H1 (cell line): ENCODE measurements around the gene NUMB. TPM values are rescaled to one million over a fixed set of nuclear protein-coding genes. Genes with fewer than 3 reads are reported as not detected.
"Not testable (repeated sequence)": the region's sequence is repeated elsewhere in the genome, so short reads cannot be mapped to it uniquely, and the experiment has no call there.

Experiments used
- CTCF ChIA-PET: fragments of 300-600 bp; sonication (Branson Sonifier 250); formaldehyde crosslinking; loops from one replicate; lab custom pipeline; 2021; ENCODE audit not compliant: partially characterized antibody; lab: Charles Lee
- POLR2A ChIA-PET: fragments of 300-600 bp; sonication (Branson Sonifier 250); formaldehyde crosslinking; loops from one replicate; lab custom pipeline; 2021; ENCODE audit warnings: inconsistent platforms; ENCODE audit not compliant: partially characterized antibody; lab: Charles Lee
- DNase-seq, 2 experiments: peaks; one replicate each; pipeline versions ENCODE4 v3.0.0 to v3.0.0-alpha.2; 2010 to 2022; ENCODE audit warnings: low spot score in 2 of 2, low read depth in 1 of 2, mixed read lengths in 1 of 2
- FAIRE-seq: peaks from 2 replicates; lab custom pipeline; 2011; peaks lifted over from hg19 to GRCh38; lab: Jason Lieb, UNC
- H2AFZ ChIP-seq: 2 replicates; pipeline ENCODE4 v1.8.1; 2012; ENCODE audit warnings: low read length, inconsistent platforms
- H2AK5ac ChIP-seq: 2 replicates; pipeline ENCODE4 v1.6.1; 2013; ENCODE audit warnings: low read depth, low read length
- H2BK120ac ChIP-seq: replicated peaks from 2 replicates; pipeline ENCODE3; 2013; ENCODE audit warnings: low read depth, low read length, inconsistent platforms
- H2BK12ac ChIP-seq: 2 replicates; pipeline ENCODE4 v1.6.1; 2013; ENCODE audit warnings: low read depth, low read length
- H2BK15ac ChIP-seq: 2 replicates; pipeline ENCODE4 v1.6.1; 2013; ENCODE audit warnings: low read length
- H2BK20ac ChIP-seq: 2 replicates; pipeline ENCODE4 v1.6.1; 2013; ENCODE audit warnings: low read length
- H2BK5ac ChIP-seq: 2 replicates; pipeline ENCODE4 v1.6.1; 2013; ENCODE audit warnings: low read depth, low read length
- H3K14ac ChIP-seq: 2 replicates; pipeline ENCODE4 v1.6.1; 2013; ENCODE audit warnings: inconsistent platforms; ENCODE audit not compliant: insufficient read length
- H3K18ac ChIP-seq: 2 replicates; pipeline ENCODE4 v1.6.1; 2013; ENCODE audit warnings: low read length; ENCODE audit errors: extremely low read depth
- H3K23ac ChIP-seq: 2 replicates; pipeline ENCODE4 v1.6.1; 2013; ENCODE audit warnings: inconsistent platforms; ENCODE audit not compliant: insufficient read length
- H3K23me2 ChIP-seq: 2 replicates; pipeline ENCODE4 v1.6.1; 2013; ENCODE audit warnings: low read depth, low read length
- H3K27ac ChIP-seq: 2 replicates; pipeline ENCODE4 v1.6.1; 2011; ENCODE audit warnings: low read depth, low read length, inconsistent platforms
- H3K27me3 ChIP-seq, 4 experiments: replicated peaks in 1 of 4; 1 replicate in 1 of 4; 2 replicates in 3 of 4; pipeline versions ENCODE4 v1.6.1 to v1.8.1; 2011 to 2013; ENCODE audit warnings: low read length in 3 of 4, mild to moderate bottlenecking in 3 of 4, inconsistent platforms in 2 of 4, mixed read lengths in 2 of 4, moderate library complexity in 1 of 4; ENCODE audit not compliant: control insufficient read depth in 3 of 4, insufficient read depth in 3 of 4; ENCODE audit errors: extremely low read depth in 1 of 4
- H3K36me3 ChIP-seq, 4 experiments: 2 replicates each; pipeline versions ENCODE4 v1.6.1 to v1.8.1; 2011 to 2013; ENCODE audit warnings: mild to moderate bottlenecking in 4 of 4, low read length in 3 of 4, moderate library complexity in 2 of 4, control low read depth in 1 of 4, inconsistent platforms in 1 of 4; ENCODE audit not compliant: insufficient read depth in 4 of 4, control insufficient read depth in 2 of 4
- H3K4ac ChIP-seq: replicated peaks from 2 replicates; pipeline ENCODE3; 2013; ENCODE audit warnings: low read length, low read depth, mixed read lengths, inconsistent platforms; ENCODE audit not compliant: insufficient read length
- H3K4me1 ChIP-seq, 4 experiments: replicated peaks in 1 of 4; 1 replicate in 1 of 4; 2 replicates in 3 of 4; pipeline versions ENCODE4 v1.6.1 to v1.8.1; 2011 to 2013; ENCODE audit warnings: low read length in 3 of 4, inconsistent platforms in 2 of 4, mixed read lengths in 1 of 4; ENCODE audit not compliant: insufficient read depth in 4 of 4, control insufficient read depth in 3 of 4
- H3K4me2 ChIP-seq, 2 experiments: 2 replicates each; pipeline versions ENCODE4 v1.6.1 to v1.8.1; 2011 to 2013; ENCODE audit warnings: low read depth in 2 of 2, low read length in 2 of 2, control low read depth in 1 of 2, inconsistent platforms in 1 of 2, mild to moderate bottlenecking in 1 of 2; ENCODE audit not compliant: insufficient read depth in 1 of 2
- H3K4me3 ChIP-seq, 4 experiments: fragments of 200-600, 300-600 bp in 1 of 4; sonication (generic), shearing (Covaris generic), sonication (Bioruptor Twin) in 1 of 4; 2 replicates each; pipeline versions ENCODE4 v1.5.1 to v1.8.1; 2011 to 2016; ENCODE audit warnings: low read length in 4 of 4, low read depth in 3 of 4, control low read depth in 2 of 4, inconsistent platforms in 2 of 4, mild to moderate bottlenecking in 2 of 4, mixed read lengths in 1 of 4, moderate library complexity in 1 of 4; ENCODE audit not compliant: insufficient read depth in 2 of 4; ENCODE audit errors: extremely low read depth in 1 of 4
- H3K56ac ChIP-seq: replicated peaks from 2 replicates; pipeline ENCODE3; 2013; ENCODE audit warnings: low read depth, mild to moderate bottlenecking, mixed read lengths, low read length, inconsistent platforms; ENCODE audit not compliant: insufficient read length
- H3K79me1 ChIP-seq: 2 replicates; pipeline ENCODE4 v1.6.1; 2013; ENCODE audit warnings: low read depth, low read length, control low read depth
- H3K79me2 ChIP-seq, 2 experiments: 2 replicates each; pipeline versions ENCODE4 v1.6.1 to v1.8.1; 2012 to 2013; ENCODE audit warnings: low read length in 2 of 2, mild to moderate bottlenecking in 2 of 2, inconsistent platforms in 1 of 2; ENCODE audit not compliant: insufficient read depth in 2 of 2, control insufficient read depth in 1 of 2
- H3K9ac ChIP-seq, 4 experiments: replicated peaks in 1 of 4; 1 replicate in 1 of 4; 2 replicates in 3 of 4; pipeline versions ENCODE4 v1.6.1 to v1.8.1; 2011 to 2013; ENCODE audit warnings: low read depth in 3 of 4, low read length in 3 of 4, control low read depth in 2 of 4, mild to moderate bottlenecking in 2 of 4, moderate library complexity in 2 of 4, inconsistent platforms in 1 of 4; ENCODE audit errors: extremely low read depth in 1 of 4
- H3K9me3 ChIP-seq, 2 experiments: 2 replicates each; pipeline versions ENCODE4 v1.6.1 to v1.8.1; 2012 to 2013; ENCODE audit warnings: mild to moderate bottlenecking in 2 of 2, moderate library complexity in 2 of 2, control low read depth in 1 of 2, inconsistent platforms in 1 of 2, low read depth in 1 of 2, low read length in 1 of 2, mixed read lengths in 1 of 2; ENCODE audit not compliant: insufficient read depth in 2 of 2
- H4K20me1 ChIP-seq, 2 experiments: replicated peaks in 1 of 2; 2 replicates each; pipeline versions ENCODE3 to v1.8.1; 2011 to 2013; ENCODE audit warnings: inconsistent platforms in 2 of 2, low read length in 2 of 2, mild to moderate bottlenecking in 1 of 2; ENCODE audit not compliant: insufficient read depth in 2 of 2, control insufficient read depth in 1 of 2
- H4K5ac ChIP-seq: 2 replicates; pipeline ENCODE4 v1.6.1; 2013; ENCODE audit warnings: low read length, low read depth, mixed read lengths, inconsistent platforms; ENCODE audit not compliant: insufficient read length
- H4K8ac ChIP-seq: 2 replicates; pipeline ENCODE4 v1.8.0; 2013; ENCODE audit warnings: mild to moderate bottlenecking, moderate library complexity, low read length, inconsistent platforms; ENCODE audit not compliant: insufficient read depth; ENCODE audit errors: extremely low read depth
- H4K91ac ChIP-seq: replicated peaks from 2 replicates; pipeline ENCODE3; 2013; ENCODE audit warnings: low read length, mixed read lengths, inconsistent platforms; ENCODE audit not compliant: insufficient read length
- ATF3 ChIP-seq: IDR thresholded peaks from 2 replicates; pipeline ENCODE4 v1.6.1; 2011; ENCODE audit warnings: low read depth, mild to moderate bottlenecking, low read length; ENCODE audit not compliant: insufficient read depth
- CTBP2 ChIP-seq: IDR thresholded peaks from 2 replicates; pipeline ENCODE4 v1.7.0; 2011; ENCODE audit warnings: borderline replicate concordance, mild to moderate bottlenecking, moderate library complexity, mixed read lengths, low read length; ENCODE audit not compliant: insufficient read depth, insufficient read length
- JUND ChIP-seq: IDR thresholded peaks from 2 replicates; pipeline ENCODE4 v1.6.1; 2011; ENCODE audit warnings: mild to moderate bottlenecking, improper control_type of control experiment, low read length
- RBBP5 ChIP-seq: IDR thresholded peaks from 2 replicates; pipeline ENCODE4 v1.7.1; 2012; ENCODE audit warnings: low read depth, mild to moderate bottlenecking, inconsistent platforms, low read length, moderate library complexity, borderline replicate concordance
- SP4 ChIP-seq: IDR thresholded peaks from 2 replicates; pipeline ENCODE4 v1.6.1; 2012; ENCODE audit warnings: low read length, inconsistent platforms
- WGBS, 2 experiments: shearing (Covaris generic) in 1 of 2; methylation state at CpG; one replicate each; pipeline versions ENCODE4 v1.1.6 to v1.1.7; 2013 to 2015; ENCODE audit warnings: low lambda C conversion rate in 2 of 2, mixed read lengths in 2 of 2, inconsistent platforms in 1 of 2, low coverage in 1 of 2, missing lambda C conversion rate in 1 of 2; ENCODE audit not compliant: insufficient replicate concordance in 2 of 2, insufficient coverage in 1 of 2, insufficient read length in 1 of 2; ENCODE audit errors: extremely low coverage in 1 of 2, missing lambda C conversion rate in 1 of 2; 5-methylcytosine and 5-hydroxymethylcytosine counted together
- polyA plus RNA-seq, 7 experiments: library from polyadenylated mRNA; depleted of rRNA in 3 of 7; stranded (reverse) in 5 of 7; unstranded in 2 of 7; fragments of >200 nt in 5 of 7; fragments of 200-250 nt in 2 of 7; gene quantifications; 1 replicate in 5 of 7; 2 replicates in 1 of 7; 4 replicates in 1 of 7; pipeline versions ENCODE4 v1.2.1 to v1.2.3, GENCODE V29; 2011 to 2013; ENCODE audit warnings: missing spikeins in 2 of 7, mixed read lengths in 2 of 7
- total RNA-seq: library from RNA; stranded (reverse); fragmentation: NEBNext Ultra II Directional; extraction: Animal tissue kit (Norgen Biotek cat#: 25700); gene quantifications from 2 replicates; pipeline ENCODE4 v1.2.1, GENCODE V29; 2021
- TF ChIP-seq, protein P1 (sequence below): IDR thresholded peaks from 2 replicates; pipeline ENCODE4 v1.6.1; 2012; ENCODE audit warnings: inconsistent platforms

NUMB gene
- total and polyA plus RNA-seq, 2 of the 8 experiments (the other 6 are each of a cell fraction or from before 2014, with no cell fraction given), result 54.3 to 78.1 TPM

GRCh38 chr14:73392329-73393257 is 65.8 kb downstream of the NUMB start (continued):
- no peak for TF ChIP-seq ATF3
- TF ChIP-seq RBBP5, result no peak
- TF ChIP-seq, protein P1, sequence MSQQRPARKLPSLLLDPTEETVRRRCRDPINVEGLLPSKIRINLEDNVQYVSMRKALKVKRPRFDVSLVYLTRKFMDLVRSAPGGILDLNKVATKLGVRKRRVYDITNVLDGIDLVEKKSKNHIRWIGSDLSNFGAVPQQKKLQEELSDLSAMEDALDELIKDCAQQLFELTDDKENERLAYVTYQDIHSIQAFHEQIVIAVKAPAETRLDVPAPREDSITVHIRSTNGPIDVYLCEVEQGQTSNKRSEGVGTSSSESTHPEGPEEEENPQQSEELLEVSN, result no peak
- TF ChIP-seq SP4, result no peak
- no peak for TF ChIP-seq JUND
- TF ChIP-seq CTBP2, result no peak

DNA sequence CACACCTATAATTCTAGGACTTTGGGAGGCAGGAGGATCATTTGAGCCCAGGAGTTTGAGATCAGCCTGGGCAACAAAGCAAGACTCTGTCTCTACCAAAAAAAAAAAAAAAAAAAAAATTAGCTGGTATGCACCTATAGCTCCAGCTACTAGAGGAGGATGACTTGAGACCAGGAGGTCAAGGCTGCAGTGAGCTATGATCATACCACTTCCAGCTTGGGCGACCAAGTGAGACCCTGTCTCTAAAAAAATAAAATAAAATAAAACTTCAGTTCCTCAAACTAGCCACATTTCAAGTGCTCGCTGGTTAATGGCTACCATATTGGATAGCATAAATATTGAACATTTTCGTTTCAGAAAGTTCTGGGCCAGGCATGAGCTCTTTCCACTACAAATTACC is 70.5 kb downstream of the NUMB start:
- H3K4ac ChIP-seq, H3K4me2 ChIP-seq, H2BK5ac ChIP-seq, H3K27ac ChIP-seq, H4K91ac ChIP-seq, H3K79me2 ChIP-seq, H3K27me3 ChIP-seq, H4K20me1 ChIP-seq, H3K23ac ChIP-seq, H3K23me2 ChIP-seq, FAIRE-seq, H2BK120ac ChIP-seq, H2AFZ ChIP-seq, H3K56ac ChIP-seq, H3K9ac ChIP-seq, H4K5ac ChIP-seq, H3K4me1 ChIP-seq, H3K36me3 ChIP-seq, H3K14ac ChIP-seq, DNase-seq, H3K79me1 ChIP-seq, H3K9me3 ChIP-seq, H2BK15ac ChIP-seq, H2AK5ac ChIP-seq, H3K18ac ChIP-seq, H3K4me3 ChIP-seq, H4K8ac ChIP-seq, H2BK20ac ChIP-seq, H2BK12ac ChIP-seq: not testable (repeated sequence)
- ChIA-PET POLR2A (interaction anchor here (0.9 kb wide), 1 partner anchor 24 kb away, joined by 3 read pairs; no protein-coding TSS in a partner anchor), CTCF (interaction anchor here (1.2 kb wide), 1 partner anchor 9 kb away, joined by 3 read pairs; no protein-coding TSS in a partner anchor)
- WGBS, 2 experiments, result 87% methylated on average over 2 of the region's 3 CpGs; no CpG with 5 or more reads in 1 of the 2 experiments
